HEK293 (cell line): ENCODE results near the gene XYLT2.

ENCODE experiments used
- CTCF ChIA-PET: fragments of 350-600 bp; formaldehyde crosslinking; extraction: SDS; loops from one replicate; lab custom pipeline; 2021; ENCODE audit warnings: antibody characterized with exemption; lab: Yijun Ruan, JAX
- POLR2A ChIA-PET: fragments of 300-600 bp; formaldehyde crosslinking; extraction: SDS; loops from one replicate; lab custom pipeline; 2020; ENCODE audit warnings: antibody characterized with exemption, inconsistent platforms; lab: Yijun Ruan, JAX
- H3K27ac ChIP-seq: fragments of 200-500 bp; sonication (Bioruptor generic); 2 replicates; pipeline ENCODE4 v1.5.1; 2014; ENCODE audit warnings: low read depth, low read length, control low read depth, inconsistent platforms; ENCODE audit errors: extremely low read depth
- H3K36me3 ChIP-seq, 2 experiments: fragments of 200-500 bp in 1 of 2; sonication (Bioruptor generic) in 1 of 2; 1 replicate in 1 of 2; 2 replicates in 1 of 2; pipeline ENCODE4 v1.5.1; 2014 to 2017; ENCODE audit warnings: inconsistent platforms in 2 of 2, low read length in 2 of 2; ENCODE audit not compliant: control insufficient read depth in 2 of 2, insufficient read depth in 1 of 2
- H3K4me1 ChIP-seq: fragments of 200-500 bp; sonication (Bioruptor generic); 2 replicates; pipeline ENCODE4 v1.5.1; 2014; ENCODE audit warnings: mild to moderate bottlenecking, low read length, inconsistent platforms; ENCODE audit not compliant: control insufficient read depth, insufficient read depth
- H3K4me3 ChIP-seq: 2 replicates; pipeline ENCODE4 v1.5.1; 2011; ENCODE audit warnings: low read depth, mild to moderate bottlenecking, control low read depth, low read length, moderate library complexity
- H3K9me3 ChIP-seq: fragments of 200-500 bp; sonication (Bioruptor generic); 2 replicates; pipeline ENCODE4 v1.5.1; 2014; ENCODE audit warnings: low read depth, low read length, inconsistent platforms; ENCODE audit not compliant: control insufficient read depth, insufficient read depth
- EGR2 ChIP-seq: fragments of 450-650 bp; formaldehyde crosslinking; IDR thresholded peaks from 2 replicates; pipeline ENCODE4 v1.5.1; 2016; ENCODE audit warnings: low read depth, missing biosample characterization, missing genetic modification characterization
- FEZF1 ChIP-seq: fragments of 450-650 bp; formaldehyde crosslinking; IDR thresholded peaks from 2 replicates; pipeline ENCODE4 v1.5.1; 2016; ENCODE audit warnings: missing biosample characterization, missing genetic modification characterization
- MEIS1 ChIP-seq: sonication (generic); formaldehyde crosslinking; IDR thresholded peaks from 2 replicates; pipeline ENCODE4 v1.8.1; 2022; ENCODE audit warnings: missing genetic modification reagents, mild to moderate bottlenecking, borderline replicate concordance
- REPIN1 ChIP-seq: fragments of 450-650 bp; formaldehyde crosslinking; IDR thresholded peaks from 2 replicates; pipeline ENCODE4 v1.5.1; 2017; ENCODE audit warnings: missing biosample characterization, missing genetic modification characterization, low read depth
- TCF7L2 ChIP-seq: IDR thresholded peaks from 2 replicates; pipeline ENCODE4 v1.6.1; 2011; ENCODE audit warnings: low read depth, mild to moderate bottlenecking, inconsistent platforms, low read length, moderate library complexity, borderline replicate concordance
- ZNF24 ChIP-seq: fragments of 450-650 bp; formaldehyde crosslinking; IDR thresholded peaks from 2 replicates; pipeline ENCODE4 v1.5.1; 2016; ENCODE audit warnings: missing biosample characterization, missing genetic modification characterization
- ZNF292 ChIP-seq: fragments of 450-650 bp; formaldehyde crosslinking; IDR thresholded peaks from 2 replicates; pipeline ENCODE4 v1.5.1; 2016; ENCODE audit warnings: low read depth, missing biosample characterization, missing genetic modification characterization, borderline replicate concordance
- ZNF335 ChIP-seq: fragments of 450-650 bp; formaldehyde crosslinking; conservative IDR thresholded peaks from 2 replicates; pipeline ENCODE4 v1.5.1; 2016; ENCODE audit warnings: missing biosample characterization, missing genetic modification characterization
- ZNF366 ChIP-seq: fragments of 450-650 bp; formaldehyde crosslinking; conservative IDR thresholded peaks from 2 replicates; pipeline ENCODE4 v1.5.1; 2016; ENCODE audit warnings: missing biosample characterization, missing genetic modification characterization
- ZNF600 ChIP-seq: fragments of 450-650 bp; formaldehyde crosslinking; IDR thresholded peaks from 2 replicates; pipeline ENCODE4 v1.5.1; 2016; ENCODE audit warnings: missing biosample characterization, missing genetic modification characterization
- ZNF629 ChIP-seq: fragments of 450-650 bp; formaldehyde crosslinking; IDR thresholded peaks from 2 replicates; pipeline ENCODE4 v1.5.1; 2017; ENCODE audit warnings: missing biosample characterization, missing genetic modification characterization
- ZNF670 ChIP-seq: fragments of 450-650 bp; formaldehyde crosslinking; IDR thresholded peaks from 2 replicates; pipeline ENCODE4 v1.5.1; 2016; ENCODE audit warnings: missing biosample characterization, missing genetic modification characterization, low read depth
- ZNF785 ChIP-seq: fragments of 450-650 bp; formaldehyde crosslinking; IDR thresholded peaks from 2 replicates; pipeline ENCODE4 v1.5.1; 2016; ENCODE audit warnings: missing biosample characterization, missing genetic modification characterization
- TF ChIP-seq, protein P1 (sequence below): fragments of 450-650 bp; formaldehyde crosslinking; IDR thresholded peaks from 2 replicates; pipeline ENCODE4 v1.5.1; 2016; ENCODE audit warnings: missing biosample characterization, missing genetic modification characterization, borderline replicate concordance
- TF ChIP-seq, protein P2 (sequence below): fragments of 450-650 bp; formaldehyde crosslinking; IDR thresholded peaks from 2 replicates; pipeline ENCODE4 v1.5.1; 2017; ENCODE audit warnings: missing biosample characterization, missing genetic modification characterization
- TF ChIP-seq, protein P3 (sequence below): fragments of 450-650 bp; formaldehyde crosslinking; IDR thresholded peaks from 2 replicates; pipeline ENCODE4 v1.5.1; 2016; ENCODE audit warnings: missing biosample characterization, missing genetic modification characterization
- TF ChIP-seq, protein P4 (sequence below): fragments of 450-650 bp; formaldehyde crosslinking; IDR thresholded peaks from 2 replicates; pipeline ENCODE4 v1.5.1; 2016; ENCODE audit warnings: missing biosample characterization, missing genetic modification characterization, low read depth
- TF ChIP-seq, protein P5 (sequence below): fragments of 450-650 bp; formaldehyde crosslinking; IDR thresholded peaks from 2 replicates; pipeline ENCODE4 v1.5.1; 2016; ENCODE audit warnings: missing biosample characterization, missing genetic modification characterization
- TF ChIP-seq, protein P6 (sequence below): fragments of 450-650 bp; formaldehyde crosslinking; IDR thresholded peaks from 2 replicates; pipeline ENCODE4 v1.5.1; 2016; ENCODE audit warnings: missing biosample characterization, missing genetic modification characterization

The XYLT2 gene

DNA sequence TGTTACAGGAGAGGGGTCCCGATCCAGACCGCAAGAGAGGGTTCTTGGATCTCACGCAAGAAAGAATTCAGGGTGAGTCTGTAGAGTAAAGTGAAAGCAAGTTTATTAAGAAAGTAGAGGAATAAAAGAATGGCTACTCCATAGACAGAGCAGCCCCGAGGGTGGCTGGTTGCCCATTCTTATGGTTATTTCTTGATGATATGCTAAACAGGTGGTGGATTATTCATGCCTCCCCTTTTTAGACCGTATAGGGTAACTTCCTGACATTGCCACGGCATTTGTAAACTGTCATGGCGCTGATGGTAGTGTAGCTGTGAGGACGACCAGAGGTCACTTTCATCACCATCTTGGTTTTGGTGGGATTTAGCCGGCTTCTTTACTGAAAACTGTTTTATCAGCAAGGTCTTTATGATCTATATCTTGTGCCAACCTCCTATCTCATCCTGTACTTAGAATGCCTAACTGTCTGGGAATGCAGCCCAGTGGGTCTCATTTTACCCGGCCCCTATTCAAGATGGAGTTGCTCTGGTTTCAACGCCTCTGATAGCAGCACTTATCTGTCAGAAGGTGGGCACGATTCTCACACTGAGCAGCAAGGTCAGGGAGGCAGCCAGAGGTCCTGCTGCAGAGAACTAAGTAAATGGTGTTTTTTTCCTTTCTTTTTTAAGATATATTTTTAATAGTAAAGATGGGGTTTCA, 26.5 kb upstream of the XYLT2 start (continued):
- TF ChIP-seq, protein P1, sequence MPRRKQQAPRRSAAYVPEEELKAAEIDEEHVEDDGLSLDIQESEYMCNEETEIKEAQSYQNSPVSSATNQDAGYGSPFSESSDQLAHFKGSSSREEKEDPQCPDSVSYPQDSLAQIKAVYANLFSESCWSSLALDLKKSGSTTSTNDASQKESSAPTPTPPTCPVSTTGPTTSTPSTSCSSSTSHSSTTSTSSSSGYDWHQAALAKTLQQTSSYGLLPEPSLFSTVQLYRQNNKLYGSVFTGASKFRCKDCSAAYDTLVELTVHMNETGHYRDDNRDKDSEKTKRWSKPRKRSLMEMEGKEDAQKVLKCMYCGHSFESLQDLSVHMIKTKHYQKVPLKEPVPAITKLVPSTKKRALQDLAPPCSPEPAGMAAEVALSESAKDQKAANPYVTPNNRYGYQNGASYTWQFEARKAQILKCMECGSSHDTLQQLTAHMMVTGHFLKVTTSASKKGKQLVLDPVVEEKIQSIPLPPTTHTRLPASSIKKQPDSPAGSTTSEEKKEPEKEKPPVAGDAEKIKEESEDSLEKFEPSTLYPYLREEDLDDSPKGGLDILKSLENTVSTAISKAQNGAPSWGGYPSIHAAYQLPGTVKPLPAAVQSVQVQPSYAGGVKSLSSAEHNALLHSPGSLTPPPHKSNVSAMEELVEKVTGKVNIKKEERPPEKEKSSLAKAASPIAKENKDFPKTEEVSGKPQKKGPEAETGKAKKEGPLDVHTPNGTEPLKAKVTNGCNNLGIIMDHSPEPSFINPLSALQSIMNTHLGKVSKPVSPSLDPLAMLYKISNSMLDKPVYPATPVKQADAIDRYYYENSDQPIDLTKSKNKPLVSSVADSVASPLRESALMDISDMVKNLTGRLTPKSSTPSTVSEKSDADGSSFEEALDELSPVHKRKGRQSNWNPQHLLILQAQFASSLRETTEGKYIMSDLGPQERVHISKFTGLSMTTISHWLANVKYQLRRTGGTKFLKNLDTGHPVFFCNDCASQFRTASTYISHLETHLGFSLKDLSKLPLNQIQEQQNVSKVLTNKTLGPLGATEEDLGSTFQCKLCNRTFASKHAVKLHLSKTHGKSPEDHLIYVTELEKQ (tag by site-specific recombination) = no peak
- no peak for TF ChIP-seq ZNF785 (tag by site-specific recombination)
- no peak for TF ChIP-seq ZNF24 (tag by site-specific recombination)
- TF ChIP-seq EGR2 (tag by site-specific recombination) = no peak
- TF ChIP-seq, protein P2, sequence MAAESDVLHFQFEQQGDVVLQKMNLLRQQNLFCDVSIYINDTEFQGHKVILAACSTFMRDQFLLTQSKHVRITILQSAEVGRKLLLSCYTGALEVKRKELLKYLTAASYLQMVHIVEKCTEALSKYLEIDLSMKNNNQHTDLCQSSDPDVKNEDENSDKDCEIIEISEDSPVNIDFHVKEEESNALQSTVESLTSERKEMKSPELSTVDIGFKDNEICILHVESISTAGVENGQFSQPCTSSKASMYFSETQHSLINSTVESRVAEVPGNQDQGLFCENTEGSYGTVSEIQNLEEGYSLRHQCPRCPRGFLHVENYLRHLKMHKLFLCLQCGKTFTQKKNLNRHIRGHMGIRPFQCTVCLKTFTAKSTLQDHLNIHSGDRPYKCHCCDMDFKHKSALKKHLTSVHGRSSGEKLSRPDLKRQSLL (tag by site-specific recombination) = no peak
- TF ChIP-seq, all 188 proteins: peak for 0

DNA sequence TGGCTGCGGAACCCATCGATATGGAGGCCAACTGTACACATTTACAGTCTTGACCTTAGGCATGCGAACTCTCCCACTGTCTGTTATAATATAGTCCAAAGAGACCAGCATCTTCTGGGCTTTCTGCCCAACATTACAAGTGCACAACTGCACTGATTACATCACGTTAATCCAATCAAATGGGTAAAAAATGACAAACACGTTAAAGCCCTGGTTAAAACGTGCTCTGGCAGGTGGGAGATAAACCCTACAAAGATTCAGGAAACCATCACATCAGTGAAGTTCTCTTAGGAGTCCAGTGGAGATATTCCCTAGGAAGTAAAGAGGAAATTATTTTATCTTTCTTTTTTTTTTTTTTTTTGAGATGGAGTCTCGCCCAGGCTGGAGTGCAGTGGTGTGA, 23.7 kb upstream of the XYLT2 start:
- POLR2A ChIA-PET = no interaction called here
- Histone ChIP-seq H3K4me1 (no peaks in the 10 kb centered on the region), H3K9me3 (no peaks in the 10 kb centered on the region), H3K4me3 (no peak overlapping the region), H3K36me3 (no peaks in the 10 kb centered on the region), H3K27ac (no peak overlapping the region)
- CTCF ChIA-PET = interaction anchor here (1.5 kb wide), 1 partner anchor 25 kb away, joined by 3 read pairs; no protein-coding TSS in a partner anchor
- TF ChIP-seq TCF7L2 (no peak), ZNF600 (tag by site-specific recombination) (0 out of 2 replicates have a peak, but pooled peaks have one; percentile 12), ZNF670 (no peak), ZNF292 (no peak), ZNF335 (tag by site-specific recombination) (0 out of 2 replicates have a peak, but pooled peaks have one; percentile 25), MEIS1 (no peak), FEZF1 (tag by site-specific recombination) (0 out of 2 replicates have a peak, but pooled peaks have one; percentile 40), ZNF629 (tag by site-specific recombination) (peak; percentile 44; the same call in 1 of the 2 replicates), REPIN1 (tag by site-specific recombination) (no peak), ZNF366 (tag by site-specific recombination) (peak; percentile 22; the same call in 1 of the 2 replicates)
- TF ChIP-seq, protein P3, sequence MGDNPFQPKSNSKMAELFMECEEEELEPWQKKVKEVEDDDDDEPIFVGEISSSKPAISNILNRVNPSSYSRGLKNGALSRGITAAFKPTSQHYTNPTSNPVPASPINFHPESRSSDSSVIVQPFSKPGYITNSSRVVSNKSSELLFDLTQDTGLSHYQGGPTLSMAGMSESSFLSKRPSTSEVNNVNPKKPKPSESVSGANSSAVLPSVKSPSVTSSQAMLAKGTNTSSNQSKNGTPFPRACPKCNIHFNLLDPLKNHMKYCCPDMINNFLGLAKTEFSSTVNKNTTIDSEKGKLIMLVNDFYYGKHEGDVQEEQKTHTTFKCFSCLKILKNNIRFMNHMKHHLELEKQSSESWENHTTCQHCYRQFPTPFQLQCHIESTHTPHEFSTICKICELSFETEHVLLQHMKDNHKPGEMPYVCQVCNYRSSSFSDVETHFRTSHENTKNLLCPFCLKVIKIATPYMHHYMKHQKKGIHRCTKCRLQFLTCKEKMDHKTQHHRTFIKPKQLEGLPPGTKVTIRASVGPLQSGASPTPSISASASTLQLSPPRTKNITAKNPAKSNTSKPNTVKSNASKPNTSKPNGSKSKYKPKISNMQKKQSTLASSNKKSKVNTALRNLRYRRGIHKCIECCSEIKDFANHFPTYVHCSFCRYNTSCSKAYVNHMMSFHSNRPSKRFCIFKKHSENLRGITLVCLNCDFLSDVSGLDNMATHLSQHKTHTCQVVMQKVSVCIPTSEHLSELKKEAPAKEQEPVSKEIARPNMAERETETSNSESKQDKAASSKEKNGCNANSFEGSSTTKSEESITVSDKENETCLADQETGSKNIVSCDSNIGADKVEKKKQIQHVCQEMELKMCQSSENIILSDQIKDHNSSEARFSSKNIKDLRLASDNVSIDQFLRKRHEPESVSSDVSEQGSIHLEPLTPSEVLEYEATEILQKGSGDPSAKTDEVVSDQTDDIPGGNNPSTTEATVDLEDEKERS (tag by site-specific recombination) = no peak
- TF ChIP-seq, protein P4, sequence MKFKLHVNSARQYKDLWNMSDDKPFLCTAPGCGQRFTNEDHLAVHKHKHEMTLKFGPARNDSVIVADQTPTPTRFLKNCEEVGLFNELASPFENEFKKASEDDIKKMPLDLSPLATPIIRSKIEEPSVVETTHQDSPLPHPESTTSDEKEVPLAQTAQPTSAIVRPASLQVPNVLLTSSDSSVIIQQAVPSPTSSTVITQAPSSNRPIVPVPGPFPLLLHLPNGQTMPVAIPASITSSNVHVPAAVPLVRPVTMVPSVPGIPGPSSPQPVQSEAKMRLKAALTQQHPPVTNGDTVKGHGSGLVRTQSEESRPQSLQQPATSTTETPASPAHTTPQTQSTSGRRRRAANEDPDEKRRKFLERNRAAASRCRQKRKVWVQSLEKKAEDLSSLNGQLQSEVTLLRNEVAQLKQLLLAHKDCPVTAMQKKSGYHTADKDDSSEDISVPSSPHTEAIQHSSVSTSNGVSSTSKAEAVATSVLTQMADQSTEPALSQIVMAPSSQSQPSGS (tag by site-specific recombination) = peak; percentile 40; the same call in 1 of the 2 replicates
- TF ChIP-seq, protein P5, sequence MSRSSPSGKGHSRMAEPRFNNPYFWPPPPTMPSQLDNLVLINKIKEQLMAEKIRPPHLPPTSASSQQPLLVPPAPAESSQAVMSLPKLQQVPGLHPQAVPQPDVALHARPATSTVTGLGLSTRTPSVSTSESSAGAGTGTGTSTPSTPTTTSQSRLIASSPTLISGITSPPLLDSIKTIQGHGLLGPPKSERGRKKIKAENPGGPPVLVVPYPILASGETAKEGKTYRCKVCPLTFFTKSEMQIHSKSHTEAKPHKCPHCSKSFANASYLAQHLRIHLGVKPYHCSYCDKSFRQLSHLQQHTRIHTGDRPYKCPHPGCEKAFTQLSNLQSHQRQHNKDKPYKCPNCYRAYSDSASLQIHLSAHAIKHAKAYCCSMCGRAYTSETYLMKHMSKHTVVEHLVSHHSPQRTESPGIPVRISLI (tag by site-specific recombination) = peak; percentile 66; the same call in 1 of the 2 replicates
- TF ChIP-seq, protein P6, sequence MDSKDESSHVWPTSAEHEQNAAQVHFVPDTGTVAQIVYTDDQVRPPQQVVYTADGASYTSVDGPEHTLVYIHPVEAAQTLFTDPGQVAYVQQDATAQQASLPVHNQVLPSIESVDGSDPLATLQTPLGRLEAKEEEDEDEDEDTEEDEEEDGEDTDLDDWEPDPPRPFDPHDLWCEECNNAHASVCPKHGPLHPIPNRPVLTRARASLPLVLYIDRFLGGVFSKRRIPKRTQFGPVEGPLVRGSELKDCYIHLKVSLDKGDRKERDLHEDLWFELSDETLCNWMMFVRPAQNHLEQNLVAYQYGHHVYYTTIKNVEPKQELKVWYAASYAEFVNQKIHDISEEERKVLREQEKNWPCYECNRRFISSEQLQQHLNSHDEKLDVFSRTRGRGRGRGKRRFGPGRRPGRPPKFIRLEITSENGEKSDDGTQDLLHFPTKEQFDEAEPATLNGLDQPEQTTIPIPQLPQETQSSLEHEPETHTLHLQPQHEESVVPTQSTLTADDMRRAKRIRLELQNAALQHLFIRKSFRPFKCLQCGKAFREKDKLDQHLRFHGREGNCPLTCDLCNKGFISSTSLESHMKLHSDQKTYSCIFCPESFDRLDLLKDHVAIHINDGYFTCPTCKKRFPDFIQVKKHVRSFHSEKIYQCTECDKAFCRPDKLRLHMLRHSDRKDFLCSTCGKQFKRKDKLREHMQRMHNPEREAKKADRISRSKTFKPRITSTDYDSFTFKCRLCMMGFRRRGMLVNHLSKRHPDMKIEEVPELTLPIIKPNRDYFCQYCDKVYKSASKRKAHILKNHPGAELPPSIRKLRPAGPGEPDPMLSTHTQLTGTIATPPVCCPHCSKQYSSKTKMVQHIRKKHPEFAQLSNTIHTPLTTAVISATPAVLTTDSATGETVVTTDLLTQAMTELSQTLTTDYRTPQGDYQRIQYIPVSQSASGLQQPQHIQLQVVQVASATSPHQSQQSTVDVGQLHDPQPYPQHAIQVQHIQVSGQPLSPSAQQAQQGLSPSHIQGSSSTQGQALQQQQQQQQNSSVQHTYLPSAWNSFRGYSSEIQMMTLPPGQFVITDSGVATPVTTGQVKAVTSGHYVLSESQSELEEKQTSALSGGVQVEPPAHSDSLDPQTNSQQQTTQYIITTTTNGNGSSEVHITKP (tag by site-specific recombination) = peak; percentile 64
